Suppressor macrophage (primary cell): Measurements from ENCODE around the gene SEPTIN12.
"Not testable (repeated sequence)": the region's sequence is repeated elsewhere in the genome, so short reads cannot be mapped to it uniquely, and the experiment has no call there.

Experiments used
- DNase-seq, 4 experiments: peaks; one replicate each; pipeline ENCODE4 v3.0.0-alpha.2; 2020 to 2022

The SEPTIN12 gene

DNA sequence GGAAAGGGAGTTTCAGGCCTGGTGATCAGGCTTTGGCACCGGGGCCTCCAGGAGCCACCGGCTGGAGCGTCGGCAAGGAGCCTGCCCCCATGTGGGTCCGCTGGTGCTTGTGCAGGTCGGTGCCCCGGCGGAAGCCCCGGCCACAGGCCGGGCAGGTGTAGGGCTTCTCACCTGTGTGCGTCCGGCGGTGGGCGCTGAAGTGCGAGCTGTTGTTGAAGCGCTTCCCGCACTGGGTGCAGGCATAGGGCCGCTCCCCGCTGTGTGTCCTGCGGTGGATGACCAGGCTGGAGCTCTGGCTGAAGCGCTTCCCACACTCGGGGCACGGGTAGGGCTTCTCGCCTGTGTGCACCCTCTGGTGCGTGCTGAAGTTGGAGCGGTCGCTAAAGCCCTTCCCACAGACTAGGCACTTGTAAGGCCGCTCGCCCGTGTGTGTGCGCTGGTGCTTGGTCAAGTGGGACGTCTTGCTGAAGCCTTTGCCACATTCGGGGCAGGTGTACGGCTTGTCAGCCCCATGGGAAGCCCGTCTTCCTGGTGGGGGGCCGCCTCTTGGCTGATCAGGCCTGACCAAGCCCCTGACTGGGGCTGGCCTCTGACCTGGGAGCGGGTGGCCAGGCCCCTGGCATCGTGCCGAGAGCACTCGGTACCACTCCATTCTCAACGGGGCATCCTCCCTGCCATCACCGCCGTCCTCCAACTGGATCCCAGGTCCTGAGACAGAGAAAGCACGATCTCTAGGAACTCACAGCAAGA, 35.6 kb downstream of the SEPTIN12 start:
- no peak for DNase-seq

DNA sequence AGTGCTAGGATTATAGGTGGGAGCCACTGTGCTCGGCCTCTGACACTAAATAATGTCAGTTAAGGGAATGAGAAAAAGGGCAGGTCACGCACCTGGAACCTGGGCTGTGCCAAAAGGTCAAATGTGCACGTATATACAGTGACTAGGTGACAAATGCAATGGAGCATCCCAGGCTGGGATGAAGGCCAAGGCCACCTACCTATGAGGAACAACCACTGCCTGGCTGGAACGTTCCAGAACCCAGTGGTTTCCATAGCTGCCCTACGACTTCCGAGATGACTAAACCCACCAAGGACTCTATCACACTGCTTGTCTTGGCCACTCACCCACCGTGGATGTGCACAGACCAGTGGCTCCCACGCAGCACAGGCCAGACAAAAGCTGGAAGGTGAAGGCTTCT, 37.2 kb downstream of the SEPTIN12 start:
- no peak for DNase-seq

DNA sequence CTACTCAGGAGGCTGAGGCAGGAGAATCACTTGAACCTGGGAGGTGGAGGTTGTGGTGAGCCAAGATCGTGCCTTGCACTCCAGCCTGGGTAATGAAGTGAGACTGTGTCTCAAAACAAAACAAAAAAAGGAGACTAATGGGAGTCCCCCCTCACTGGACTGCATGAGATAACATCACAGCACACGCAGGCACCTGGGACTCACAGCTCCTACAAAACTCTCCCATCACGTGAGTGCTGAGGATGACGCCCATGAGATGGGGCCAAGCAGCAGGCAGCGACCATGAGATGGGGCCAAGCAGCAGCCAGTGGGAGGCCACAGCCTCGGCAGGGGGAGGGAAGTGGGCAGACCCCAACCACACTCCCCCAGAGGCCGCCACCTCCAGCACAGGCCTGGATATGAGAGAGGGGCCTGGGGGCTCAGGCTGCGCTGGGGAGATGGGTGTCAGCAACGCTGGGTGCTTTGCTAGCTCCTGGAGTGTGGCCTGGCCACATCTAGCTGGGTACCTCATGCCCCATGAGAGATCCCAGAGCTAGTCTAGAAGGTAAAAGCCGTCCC, 38.4 kb downstream of the SEPTIN12 start:
- no peak for DNase-seq

DNA sequence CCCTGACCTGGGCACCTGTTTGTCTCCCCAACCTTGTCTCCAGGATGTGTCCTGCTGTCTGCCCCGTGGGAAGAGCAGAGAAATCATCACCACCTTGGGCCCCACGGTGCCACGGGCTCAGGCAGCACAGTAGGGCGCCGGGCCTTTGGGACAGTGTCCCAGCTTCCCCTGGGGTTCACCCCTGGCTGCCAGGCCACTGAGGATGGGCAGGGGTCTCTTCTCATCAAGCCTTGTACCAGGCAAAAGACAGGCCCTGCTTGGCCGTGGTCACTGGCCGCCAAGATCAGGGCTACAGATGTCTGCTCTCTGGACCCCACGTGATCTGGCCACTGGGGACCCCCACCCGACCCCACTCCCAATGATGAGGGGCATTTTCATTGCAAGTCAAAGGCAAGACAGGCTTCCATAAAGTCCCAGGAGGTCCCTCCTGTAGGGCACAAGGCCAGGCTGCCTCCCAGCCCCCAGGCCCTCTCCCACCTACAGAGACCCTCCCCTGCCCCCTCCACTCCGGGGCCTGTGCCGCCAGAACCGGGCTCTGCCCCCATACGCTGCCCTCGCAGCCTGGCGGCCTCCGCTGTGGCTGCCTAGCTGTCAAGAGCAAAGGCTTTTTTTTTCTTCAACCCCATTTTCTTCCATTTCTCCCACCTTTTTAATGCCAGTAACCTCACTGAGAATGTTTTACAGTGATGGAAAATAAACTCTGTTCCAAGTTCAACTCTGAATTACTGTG, 39.3 kb downstream of the SEPTIN12 start:
- no peak for DNase-seq

DNA sequence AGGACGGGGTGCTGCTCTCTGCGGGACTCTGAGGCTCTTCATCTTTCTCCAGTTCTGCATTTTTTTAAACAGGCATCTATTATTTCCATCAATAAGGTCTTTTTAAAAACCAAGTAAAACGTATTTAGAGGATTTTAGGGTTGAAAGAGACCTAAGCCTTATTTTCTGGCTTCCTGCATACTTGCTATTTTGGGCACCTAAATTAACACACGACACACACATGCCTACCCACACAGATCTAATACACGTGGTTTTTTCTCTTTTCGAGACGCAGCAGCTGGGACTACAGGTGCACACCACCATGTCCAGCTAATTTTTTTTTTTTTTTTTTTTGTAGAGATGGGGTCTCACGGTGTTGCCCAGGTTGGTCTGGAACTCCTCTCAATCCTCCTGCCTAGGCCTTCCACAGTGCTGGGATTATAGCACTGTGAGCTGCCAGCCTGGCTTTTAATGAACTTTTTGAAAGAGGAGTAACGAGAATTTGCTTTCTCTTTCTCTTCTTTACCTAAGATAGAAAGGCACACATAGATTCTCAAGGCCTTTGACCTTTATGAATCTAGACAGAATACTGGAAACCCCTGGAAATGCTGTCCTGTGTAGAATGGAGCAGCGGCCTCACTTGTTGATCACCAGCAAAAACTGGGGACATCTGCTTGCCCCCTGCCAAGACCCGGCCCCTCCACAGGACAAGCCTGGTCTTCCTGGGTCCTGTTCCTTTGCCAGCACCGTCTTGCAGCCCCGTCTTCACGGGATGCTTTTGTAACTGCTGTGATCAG, 40.1 kb downstream of the SEPTIN12 start:
- no peak for DNase-seq

DNA sequence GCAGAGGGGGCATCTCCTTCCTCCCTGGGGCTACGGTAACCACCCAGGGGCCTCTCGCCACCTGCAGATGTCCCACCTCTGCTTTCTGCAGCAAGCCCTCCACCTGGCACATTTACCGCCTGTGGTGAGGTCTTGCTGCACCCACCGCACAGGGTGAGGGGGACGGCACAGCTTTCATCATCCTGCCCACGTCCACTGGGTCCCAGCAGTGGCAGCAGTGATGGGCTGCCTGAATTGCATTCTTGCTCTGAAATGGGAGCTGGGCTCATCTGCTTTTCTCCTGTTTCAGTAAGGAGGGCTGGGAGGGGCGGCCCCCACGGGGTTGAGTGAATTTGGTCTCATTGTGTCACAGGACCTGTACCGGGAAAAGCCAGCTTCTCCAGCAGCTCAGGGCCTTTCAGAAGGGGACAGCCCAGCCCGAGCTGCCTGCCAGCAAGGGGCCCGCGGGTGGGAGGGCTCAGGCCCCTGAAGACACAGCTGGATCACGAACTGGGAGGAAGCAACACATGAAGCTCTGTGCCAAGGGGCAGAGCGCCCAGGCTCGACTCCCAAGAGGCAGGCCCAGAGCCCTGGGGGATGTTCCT, 41.1 kb downstream of the SEPTIN12 start:
- DNase-seq: no peak

DNA sequence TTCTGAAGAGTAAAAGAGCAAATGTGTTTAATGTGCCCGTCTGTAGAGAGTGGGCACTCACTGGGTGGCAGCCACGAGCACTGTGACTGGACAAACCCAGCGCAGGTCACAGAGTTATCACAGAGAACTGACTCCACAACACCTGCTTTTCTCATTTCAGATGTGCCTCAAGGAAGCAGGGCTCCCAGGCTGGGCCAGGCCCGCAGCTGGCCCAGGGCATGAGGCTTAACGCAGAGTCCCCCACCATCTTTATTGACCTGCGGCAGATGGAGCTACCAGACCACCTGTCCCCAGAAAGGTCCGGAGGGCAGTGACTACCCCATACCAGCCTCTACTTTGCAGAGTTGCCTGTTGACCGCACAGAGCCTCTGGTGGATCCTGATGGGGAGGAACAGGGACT, 41.9 kb downstream of the SEPTIN12 start:
- DNase-seq: no peak

DNA sequence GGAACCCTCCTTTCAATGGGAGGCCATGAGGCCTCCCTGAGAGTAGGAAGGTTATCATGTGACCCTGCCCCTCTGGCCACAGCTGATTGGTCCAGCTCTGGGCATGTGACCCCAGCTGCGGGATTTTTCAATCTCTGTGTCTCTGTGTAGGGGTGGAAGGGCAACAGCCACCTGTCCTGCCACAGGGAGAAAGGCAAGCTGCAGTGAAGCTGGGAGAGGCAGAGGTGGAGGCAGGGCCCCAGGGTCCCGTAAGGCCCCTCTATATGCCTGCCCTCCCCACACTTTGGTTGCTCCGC, 42.9 kb downstream of the SEPTIN12 start:
- no peak for DNase-seq

DNA sequence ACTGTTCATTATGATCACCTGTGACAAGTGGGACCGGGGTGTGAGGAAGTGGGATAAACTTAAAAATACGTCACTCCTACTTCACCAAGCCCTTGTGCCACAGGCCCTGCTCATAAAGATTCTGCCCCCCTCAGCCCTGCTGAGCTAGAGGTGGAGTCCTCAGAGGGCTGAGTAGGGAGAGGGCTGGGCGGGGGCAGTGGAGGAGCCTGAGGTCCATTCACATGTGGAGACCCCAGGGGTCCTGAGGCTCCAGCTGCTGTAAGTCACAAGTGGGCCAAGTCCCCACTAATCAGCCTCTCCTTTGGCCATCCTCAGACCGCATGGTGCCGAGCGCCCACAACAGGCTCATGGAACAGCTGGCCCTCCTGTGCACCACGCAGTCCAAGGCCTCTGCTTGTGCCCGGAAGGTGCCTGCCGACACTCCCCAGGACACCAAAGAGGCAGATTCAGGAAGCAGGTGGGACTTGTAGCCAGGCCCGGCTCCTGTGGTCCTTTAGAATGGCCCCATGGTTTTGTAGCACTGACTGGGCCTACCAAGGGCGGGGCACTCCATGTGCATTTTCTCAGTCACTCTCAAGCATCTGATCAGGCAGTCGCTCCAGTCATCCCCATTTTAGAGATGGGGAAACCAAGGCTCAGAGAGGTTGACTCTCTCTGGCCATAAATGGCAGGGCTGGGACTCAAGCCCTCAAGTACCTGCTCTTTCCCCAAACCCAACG, 43.4 kb downstream of the SEPTIN12 start:
- DNase-seq: no peak

DNA sequence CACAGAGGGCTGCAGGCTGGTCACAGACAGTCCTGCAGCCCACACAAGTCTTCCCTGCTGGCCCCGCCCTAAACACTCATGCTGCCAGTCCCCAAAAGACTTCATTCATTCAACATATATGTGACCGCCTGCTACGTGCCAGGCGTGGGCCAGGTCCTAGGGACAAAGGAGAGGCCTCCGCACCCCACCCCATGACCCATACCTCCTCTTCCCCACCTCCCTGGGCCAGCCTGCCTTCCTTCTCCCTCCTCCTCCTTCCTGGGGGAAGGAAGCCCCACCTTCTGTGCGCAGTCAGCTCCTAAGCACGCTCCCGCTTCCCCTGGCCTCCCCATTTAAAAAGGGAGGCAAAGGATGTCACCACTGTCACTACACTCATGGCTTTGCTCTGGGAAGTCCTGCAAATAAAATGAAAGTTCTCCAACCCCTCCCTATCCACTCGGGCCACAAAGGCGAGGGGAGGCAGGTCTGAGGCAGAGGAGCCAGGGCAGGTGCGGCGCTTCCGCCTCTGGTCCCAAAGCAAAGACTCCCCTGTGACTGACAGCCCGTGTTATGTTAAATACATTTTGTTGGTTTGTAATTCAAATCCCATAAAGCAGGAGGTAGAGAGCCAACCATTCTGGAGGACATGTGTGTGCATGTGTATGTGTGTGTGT, 44.8 kb downstream of the SEPTIN12 start:
- DNase-seq: peak in 2 of 4 experiments; percentile 22 to 45

DNA sequence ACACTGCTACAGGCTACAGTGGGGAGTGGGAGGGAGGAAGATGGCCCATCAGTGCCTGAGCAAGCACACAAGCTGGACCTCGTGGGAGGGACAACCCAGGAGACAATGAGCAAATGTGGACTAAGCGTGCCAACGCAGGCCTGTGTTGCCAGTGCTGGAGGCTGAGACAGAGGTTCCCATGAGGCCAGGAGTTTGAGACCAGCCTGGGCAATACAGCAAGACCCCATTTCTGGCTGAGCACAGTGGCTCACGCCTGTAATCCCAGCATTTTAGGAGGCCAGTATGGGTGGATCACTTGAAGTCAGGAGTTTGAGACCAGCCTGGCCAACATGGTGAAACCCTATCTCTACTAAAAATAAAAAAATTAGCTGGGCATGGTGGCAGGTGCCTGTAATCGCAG, 49.8 kb downstream of the SEPTIN12 start:
- DNase-seq: not testable (repeated sequence)

DNA sequence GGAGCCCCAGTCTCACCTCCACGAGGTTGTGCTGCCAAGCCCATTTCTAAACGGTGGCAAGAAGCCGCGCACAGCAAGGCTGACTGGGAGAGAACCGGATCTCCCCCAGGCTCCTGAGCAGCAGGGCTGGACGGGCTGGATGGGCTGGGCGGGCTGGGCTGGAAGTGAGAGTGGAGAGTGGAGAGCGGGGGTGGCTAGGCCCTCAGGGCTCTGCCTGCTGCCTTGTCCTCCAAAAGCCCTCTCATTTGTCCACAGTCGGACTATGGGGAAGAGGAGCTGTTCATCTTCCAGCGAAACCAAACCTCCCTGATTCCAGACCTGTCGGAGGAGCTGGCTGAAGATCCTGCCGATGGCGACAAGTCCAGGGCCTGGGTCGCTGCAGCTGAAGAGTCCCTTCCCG, 50.6 kb downstream of the SEPTIN12 start:
- DNase-seq: no peak

DNA sequence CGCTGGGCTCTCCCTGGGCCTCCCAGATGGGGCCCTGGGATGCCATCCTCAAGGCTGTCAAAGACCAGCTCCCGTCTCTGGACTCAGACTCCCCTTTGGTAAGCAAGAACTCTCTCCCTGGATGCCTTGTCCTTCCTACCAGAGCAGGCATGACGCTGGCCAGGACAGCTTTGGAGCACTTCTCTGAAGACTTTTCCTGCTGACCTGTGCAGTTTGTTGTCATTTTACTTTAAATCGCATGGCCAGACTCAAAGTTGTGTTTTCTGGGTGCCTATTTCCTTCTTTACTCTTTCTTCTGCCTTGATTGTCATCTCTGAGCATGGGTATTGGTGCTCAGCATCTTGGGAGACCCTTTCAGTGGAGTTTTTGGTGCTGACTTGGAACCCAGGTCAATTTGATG, 51.6 kb downstream of the SEPTIN12 start:
- DNase-seq: no peak

DNA sequence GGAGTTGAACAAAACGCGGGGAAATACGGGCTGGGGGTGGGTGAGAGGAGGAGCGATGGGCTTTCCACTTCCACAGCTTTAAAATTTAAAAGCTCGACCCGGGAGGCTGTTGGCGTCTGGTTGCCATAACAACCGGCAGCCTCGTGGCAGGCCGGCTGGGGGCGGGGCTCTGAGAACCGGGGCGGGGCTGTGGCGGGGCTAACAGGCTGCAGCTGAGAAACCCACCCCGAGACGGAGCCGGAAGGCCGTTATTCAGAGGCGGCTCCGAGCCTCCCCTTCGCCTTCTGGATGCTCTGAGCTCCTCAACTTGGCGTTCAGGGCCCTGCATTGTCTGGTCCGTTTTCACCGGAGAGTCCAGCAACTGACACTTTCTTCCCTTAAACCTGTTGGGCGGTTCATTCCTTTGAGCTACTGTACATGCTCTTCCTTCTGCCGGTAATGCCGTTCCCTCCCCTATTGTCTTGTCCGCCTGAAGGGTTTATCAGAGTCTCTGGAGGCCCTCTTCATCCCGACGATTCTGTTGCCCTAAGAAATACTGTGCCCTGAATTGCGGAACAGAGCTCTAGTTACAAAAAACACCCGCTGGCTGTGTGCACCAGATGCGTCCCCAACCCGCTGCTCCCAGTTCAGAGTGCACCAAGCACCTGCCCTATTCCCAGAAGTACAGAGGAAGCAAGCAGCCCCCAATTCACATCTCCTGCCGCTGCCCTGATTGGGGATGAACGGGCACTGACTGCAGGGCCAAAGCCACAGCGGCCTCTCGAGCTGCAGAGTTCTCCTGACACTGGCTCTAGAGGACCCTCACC, 53.2 kb downstream of the SEPTIN12 start:
- DNase-seq: peak; percentile 84 to 97 (median 90)

DNA sequence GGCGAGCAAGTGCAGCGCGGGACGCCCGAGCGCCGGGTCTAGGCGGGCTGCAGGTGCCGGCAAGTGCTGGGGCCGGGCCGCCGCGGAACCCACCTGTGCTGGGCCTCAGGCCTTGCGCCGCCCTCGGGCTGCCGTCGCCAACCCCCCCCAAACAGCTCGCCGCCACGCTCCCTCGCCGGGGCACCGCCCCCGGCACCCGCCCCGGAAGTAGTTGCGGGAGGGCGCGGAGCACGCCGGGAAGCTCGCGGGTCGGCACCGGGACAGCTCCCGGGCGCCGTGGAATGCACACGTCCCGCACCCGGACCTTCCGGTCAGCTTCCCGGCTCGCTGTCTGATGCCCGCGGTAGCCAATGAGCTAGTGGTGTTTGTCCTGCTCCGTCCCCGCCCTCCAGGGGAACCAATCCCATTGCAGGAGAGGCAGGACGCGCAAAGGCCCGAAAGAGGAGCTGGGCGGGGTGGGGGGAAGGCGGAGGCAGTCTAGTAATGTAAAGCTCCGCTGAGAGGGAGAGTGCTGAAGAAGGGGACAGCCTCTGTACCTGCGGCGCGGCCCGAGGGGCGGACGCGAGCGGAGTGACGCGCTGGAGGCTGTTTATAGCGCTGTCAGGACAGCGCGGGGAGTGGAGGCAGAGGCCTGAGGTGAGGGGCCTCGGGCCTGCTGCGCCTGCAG, 53.9 kb downstream of the SEPTIN12 start, which contains the start of the genes ANKS3 and DNAAF8:
Gene ANKS3, minus strand, starts transcription at position 209 of the 667 bp plus-strand sequence. CDS start 4,122 bp downstream, outside the sequence.
Gene DNAAF8, plus strand, starts transcription at position 475 of the 667 bp plus-strand sequence. CDS start 1,978 bp downstream, outside the sequence.
- peak; percentile 96 to 98 (median 98) for DNase-seq

DNA sequence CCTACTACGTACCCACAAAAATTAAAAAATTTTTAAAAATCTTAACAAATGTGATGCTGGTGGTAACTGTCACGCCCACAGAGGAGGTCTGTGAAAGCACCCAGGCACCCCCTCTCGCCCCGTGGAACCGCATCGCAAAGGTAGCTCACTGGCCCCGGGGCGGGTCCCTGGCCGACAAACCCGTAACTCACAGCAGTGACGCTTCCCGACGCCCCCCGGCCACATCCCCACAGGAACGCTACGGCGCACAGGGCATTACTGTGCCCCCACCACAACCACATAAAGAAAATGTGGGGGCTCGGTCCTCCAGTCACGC, 54.4 kb downstream of the SEPTIN12 start:
- peak in 1 of 4 experiments; percentile 9 for DNase-seq

DNA sequence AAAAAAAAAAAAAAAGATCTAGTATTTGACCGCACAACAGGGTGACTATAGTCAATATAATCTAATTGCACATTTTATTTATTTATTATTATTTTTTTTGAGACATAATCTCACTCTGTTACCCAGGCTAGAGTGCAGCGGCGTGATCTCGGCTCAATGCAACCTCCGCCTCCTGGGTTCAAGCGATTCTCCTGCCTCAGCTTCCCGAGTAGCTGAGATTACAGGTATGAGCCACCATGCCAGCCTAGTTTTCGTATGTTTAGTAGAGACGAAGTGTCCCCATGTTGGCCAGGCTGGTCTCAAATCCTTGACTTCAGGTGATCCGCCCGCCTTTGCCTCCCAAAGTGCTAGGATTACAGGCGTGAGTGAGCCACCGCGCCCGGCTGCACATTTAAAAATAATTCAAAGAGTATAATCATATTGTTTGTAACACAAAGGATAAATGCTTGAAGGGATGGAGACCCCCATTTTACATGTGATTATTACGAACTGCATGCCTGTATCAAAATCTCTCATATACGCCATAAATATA, 54.9 kb downstream of the SEPTIN12 start:
- DNase-seq: no peak

DNA sequence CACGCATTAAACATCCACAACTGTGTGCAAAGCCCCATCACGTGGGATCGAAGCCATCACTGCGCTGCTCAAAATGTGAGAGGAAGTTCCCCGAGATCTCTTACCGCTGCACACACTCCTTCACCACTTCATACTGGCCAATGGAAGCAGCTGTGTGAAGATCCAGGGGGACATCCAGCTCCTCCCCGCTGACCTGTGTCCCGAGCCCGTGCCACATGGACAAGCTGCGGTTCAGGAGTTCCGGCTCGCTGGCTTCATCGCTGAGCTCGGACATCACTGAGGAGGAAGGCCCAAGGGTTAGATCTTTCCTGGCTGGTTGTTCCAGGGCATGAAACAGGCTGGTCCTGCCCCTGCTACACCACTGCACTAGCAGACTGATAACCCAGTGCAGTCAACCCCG, 58.3 kb downstream of the SEPTIN12 start:
- no peak for DNase-seq

DNA sequence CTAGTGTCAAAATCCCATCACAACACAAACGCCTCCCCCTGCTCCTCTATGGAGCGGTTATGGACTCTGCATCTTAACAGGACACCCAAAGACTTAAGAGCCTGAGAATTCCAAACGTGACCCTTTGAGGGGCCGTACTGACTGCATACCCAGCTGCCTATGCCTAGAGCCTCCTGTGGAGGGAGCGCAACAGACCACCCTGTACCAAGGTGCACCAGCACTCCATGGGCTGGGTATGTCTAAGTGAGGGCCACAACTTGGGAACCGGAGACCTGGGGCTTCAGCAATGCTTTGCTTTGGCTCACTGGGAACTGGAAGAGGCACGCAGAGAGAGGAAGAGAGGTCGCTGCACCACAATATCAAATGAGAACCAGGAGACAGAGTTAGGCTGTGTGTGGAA, 59.5 kb downstream of the SEPTIN12 start:
- no peak for DNase-seq
